Smooth muscle cell (in vitro differentiated cells): Measurements from ENCODE around the gene ATP8B1. TPM values are rescaled to one million over a fixed set of nuclear protein-coding genes. Genes with fewer than 3 reads are reported as not detected.

Source experiments
- DNase-seq: peaks from one replicate; lab custom pipeline; 2025; ENCODE audit not compliant: unreplicated experiment; lab: John Stamatoyannopoulos, UW
- H2AFZ ChIP-seq: fragments of 200-600 bp; sonication (generic); 2 replicates; pipeline ENCODE4 v1.6.0; 2016; ENCODE audit warnings: antibody characterized with exemption, low read depth, mild to moderate bottlenecking
- H3F3A ChIP-seq: fragments of 200-600 bp; sonication (generic); 2 replicates; pipeline ENCODE4 v1.6.0; 2017; ENCODE audit warnings: antibody characterized with exemption, low read depth
- H3K27ac ChIP-seq: fragments of 200-600 bp; sonication (generic); 2 replicates; pipeline ENCODE4 v1.5.1; 2016; ENCODE audit warnings: low read depth, mild to moderate bottlenecking
- H3K27me3 ChIP-seq: fragments of 200-600 bp; sonication (generic); 2 replicates; pipeline ENCODE4 v1.6.1; 2016; ENCODE audit warnings: low read depth, mild to moderate bottlenecking
- H3K36me3 ChIP-seq: fragments of 200-600 bp; sonication (generic); 2 replicates; pipeline ENCODE4 v1.5.1; 2016; ENCODE audit warnings: low read depth
- H3K4me1 ChIP-seq: fragments of 200-600 bp; sonication (generic); 2 replicates; pipeline ENCODE4 v1.5.1; 2016; ENCODE audit warnings: low read depth
- H3K4me2 ChIP-seq: fragments of 200-600 bp; sonication (generic); 2 replicates; pipeline ENCODE4 v1.6.0; 2016; ENCODE audit warnings: mild to moderate bottlenecking
- H3K4me3 ChIP-seq: fragments of 200-600 bp; sonication (generic); 2 replicates; pipeline ENCODE4 v1.5.1; 2016; ENCODE audit warnings: mild to moderate bottlenecking
- H3K79me2 ChIP-seq: fragments of 200-600 bp; sonication (generic); 2 replicates; pipeline ENCODE4 v1.6.0; 2016; ENCODE audit warnings: low read depth, mild to moderate bottlenecking
- H3K9ac ChIP-seq: fragments of 200-600 bp; sonication (generic); 2 replicates; pipeline ENCODE4 v1.6.0; 2016; ENCODE audit warnings: low read depth
- H3K9me3 ChIP-seq: fragments of 200-600 bp; sonication (generic); replicated peaks from 2 replicates; pipeline ENCODE4 v1.5.1; 2016; ENCODE audit warnings: low read depth
- H4K20me1 ChIP-seq: fragments of 200-600 bp; sonication (generic); 2 replicates; pipeline ENCODE4 v1.6.0; 2016; ENCODE audit warnings: low read depth
- WGBS: methylation state at CpG from one replicate; pipeline ENCODE4 v1.1.7; 2016; ENCODE audit warnings: low lambda C conversion rate; 5-methylcytosine and 5-hydroxymethylcytosine counted together
- polyA plus RNA-seq: library from polyadenylated mRNA; unstranded; fragments of >200 nt; fragmentation: Nextera tagmentation; extraction: Ambion mirVana; gene quantifications from 2 replicates; pipeline ENCODE4 v1.2.1, GENCODE V29; 2016
- total RNA-seq: library from RNA; depleted of rRNA; stranded (reverse); fragments of >200 nt; gene quantifications from 2 replicates; pipeline ENCODE4 v1.2.3, GENCODE V29; 2014
- TF ChIP-seq, protein P1 (sequence below): fragments of 200-600 bp; sonication (generic); IDR thresholded peaks from 2 replicates; pipeline ENCODE4 v1.5.1; 2017; ENCODE audit warnings: borderline replicate concordance, mild to moderate bottlenecking, antibody characterized with exemption; ENCODE audit not compliant: insufficient read depth, poor library complexity, severe bottlenecking

Gene ATP8B1
- total and polyA plus RNA-seq, 2 experiments from 2014 or later, result 1.1 to 6.1 TPM

GRCh38 chr18:57697426-57697825, 105.7 kb downstream of the ATP8B1 start:
- TF ChIP-seq, protein P1, sequence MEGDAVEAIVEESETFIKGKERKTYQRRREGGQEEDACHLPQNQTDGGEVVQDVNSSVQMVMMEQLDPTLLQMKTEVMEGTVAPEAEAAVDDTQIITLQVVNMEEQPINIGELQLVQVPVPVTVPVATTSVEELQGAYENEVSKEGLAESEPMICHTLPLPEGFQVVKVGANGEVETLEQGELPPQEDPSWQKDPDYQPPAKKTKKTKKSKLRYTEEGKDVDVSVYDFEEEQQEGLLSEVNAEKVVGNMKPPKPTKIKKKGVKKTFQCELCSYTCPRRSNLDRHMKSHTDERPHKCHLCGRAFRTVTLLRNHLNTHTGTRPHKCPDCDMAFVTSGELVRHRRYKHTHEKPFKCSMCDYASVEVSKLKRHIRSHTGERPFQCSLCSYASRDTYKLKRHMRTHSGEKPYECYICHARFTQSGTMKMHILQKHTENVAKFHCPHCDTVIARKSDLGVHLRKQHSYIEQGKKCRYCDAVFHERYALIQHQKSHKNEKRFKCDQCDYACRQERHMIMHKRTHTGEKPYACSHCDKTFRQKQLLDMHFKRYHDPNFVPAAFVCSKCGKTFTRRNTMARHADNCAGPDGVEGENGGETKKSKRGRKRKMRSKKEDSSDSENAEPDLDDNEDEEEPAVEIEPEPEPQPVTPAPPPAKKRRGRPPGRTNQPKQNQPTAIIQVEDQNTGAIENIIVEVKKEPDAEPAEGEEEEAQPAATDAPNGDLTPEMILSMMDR, result no peak
- Histone ChIP-seq H3K79me2 (no peaks in the 10 kb centered on the region), H2AFZ (no peak overlapping the region), H3K36me3 (no peaks in the 10 kb centered on the region), H3K9me3 (no peaks in the 10 kb centered on the region), H3K4me3 (no peak overlapping the region), H3F3A (no peaks in the 10 kb centered on the region), H3K27ac (no peak overlapping the region), H3K4me1 (no peaks in the 10 kb centered on the region), H4K20me1 (no peaks in the 10 kb centered on the region), H3K9ac (no peak overlapping the region), H3K27me3 (no peaks in the 10 kb centered on the region), H3K4me2 (no peak overlapping the region)
- DNase-seq, result no peak
- 64% methylated on average over 8 of the region's 8 CpGs for WGBS

GRCh38 chr18:57696271-57696670, 106.8 kb downstream of the ATP8B1 start:
- Histone ChIP-seq H3K4me1 (no peaks in the 10 kb centered on the region), H3K27me3 (no peaks in the 10 kb centered on the region), H3K36me3 (no peaks in the 10 kb centered on the region), H3K4me3 (no peak overlapping the region), H3K79me2 (no peaks in the 10 kb centered on the region), H4K20me1 (no peaks in the 10 kb centered on the region), H3F3A (no peaks in the 10 kb centered on the region), H3K27ac (no peak overlapping the region), H2AFZ (no peak overlapping the region), H3K4me2 (no peak overlapping the region), H3K9me3 (no peaks in the 10 kb centered on the region), H3K9ac (no peak overlapping the region)
- 85% methylated on average over 8 of the region's 8 CpGs for WGBS
- DNase-seq, result no peak
- TF ChIP-seq, protein P1, result no peak

DNA sequence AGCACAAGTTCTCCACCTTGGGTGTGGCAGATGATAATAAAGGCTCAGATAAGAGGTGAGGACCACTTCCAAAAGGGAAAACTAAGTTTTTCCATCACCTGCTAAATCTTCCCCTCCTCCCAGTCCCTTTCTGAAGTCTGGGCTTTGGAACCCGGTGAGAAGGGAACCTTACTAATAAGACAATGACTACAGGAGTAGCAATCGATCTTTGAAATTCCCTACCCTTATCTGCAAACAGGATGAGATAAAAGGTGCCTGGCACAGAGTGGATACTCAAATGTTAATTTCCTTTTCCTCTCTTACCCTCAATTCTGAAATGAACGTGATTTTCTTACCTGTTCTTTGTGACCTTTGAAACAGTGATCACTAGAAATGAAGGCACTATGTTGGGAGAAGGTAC, 111.8 kb downstream of the ATP8B1 start:
- TF ChIP-seq, protein P1, result no peak
- H3K9me3 ChIP-seq, result no peaks in the 10 kb centered on the region
- no peak for DNase-seq
- H3K27me3 ChIP-seq, result no peaks in the 10 kb centered on the region
- no peak overlapping the region for H3K27ac ChIP-seq
- no peak overlapping the region for H3K4me3 ChIP-seq
- no peak overlapping the region for H2AFZ ChIP-seq
- 78% methylated on average over 3 of the region's 3 CpGs for WGBS
- no peaks in the 10 kb centered on the region for H3F3A ChIP-seq
- no peaks in the 10 kb centered on the region for H4K20me1 ChIP-seq
- no peak overlapping the region for H3K4me2 ChIP-seq
- H3K9ac ChIP-seq, result no peak overlapping the region
- no peaks in the 10 kb centered on the region for H3K79me2 ChIP-seq
- H3K36me3 ChIP-seq, result no peaks in the 10 kb centered on the region
- no peaks in the 10 kb centered on the region for H3K4me1 ChIP-seq

GRCh38 chr18:57687970-57688369, 115.1 kb downstream of the ATP8B1 start:
- TF ChIP-seq, protein P1, result no peak
- Histone ChIP-seq H3F3A (no peaks in the 10 kb centered on the region), H4K20me1 (no peaks in the 10 kb centered on the region), H3K4me2 (no peak overlapping the region), H3K79me2 (no peaks in the 10 kb centered on the region), H3K9ac (no peak overlapping the region), H3K4me1 (no peaks in the 10 kb centered on the region), H3K9me3 (no peaks in the 10 kb centered on the region), H3K27ac (no peak overlapping the region), H3K4me3 (no peak overlapping the region), H3K36me3 (no peaks in the 10 kb centered on the region), H3K27me3 (no peaks in the 10 kb centered on the region), H2AFZ (no peak overlapping the region)
- 86% methylated on average over 8 of the region's 8 CpGs for WGBS
- DNase-seq, result no peak
